Astrocyte of the cerebellum (primary cell): ENCODE data around the gene SRSF7.
"Not testable (repeated sequence)": the region's sequence is repeated elsewhere in the genome, so short reads cannot be mapped to it uniquely, and the experiment has no call there.

Experiments used
- DNase-seq: peaks from one replicate; pipeline ENCODE4 v3.0.0-alpha.2; 2011; ENCODE audit warnings: low read depth
- H3K4me3 ChIP-seq: 2 replicates; pipeline ENCODE4 v1.5.1; 2011; ENCODE audit warnings: mild to moderate bottlenecking, low read depth, low read length, moderate library complexity
- CTCF ChIP-seq: IDR thresholded peaks from 2 replicates; pipeline ENCODE4 v1.5.1; 2012; ENCODE audit warnings: low read length, low read depth, moderate library complexity, mild to moderate bottlenecking; ENCODE audit errors: missing control alignments
- in situ Hi-C: cut with HindIII; loops from 2 replicates; pipeline ENCODE4 v1.10.0; 2017; ENCODE audit warnings: low sequenced_read_pairs

Gene SRSF7

GRCh38 chr2:38750891-38751595, at the start of gene SRSF7:
Gene SRSF7, minus strand, starts transcription at chr2:38751361. Its CDS starts 105 bp downstream, at chr2:38751256.
- TF ChIP-seq CTCF: no peak

GRCh38 chr2:38797953-38798352, 46.8 kb upstream of the SRSF7 start:
- in situ Hi-C loops: no loop called here
- no peak for DNase-seq
- TF ChIP-seq CTCF: no peak
- no peak overlapping the region for H3K4me3 ChIP-seq

More at GRCh38 chr2:38750891-38751595, at the start of gene SRSF7:
- peak within 1 kb of the TSS; percentile 97 for H3K4me3 ChIP-seq
- in situ Hi-C loops: no loop called here
- peak; percentile 98 for DNase-seq

GRCh38 chr2:38797250-38797676, 46.1 kb upstream of the SRSF7 start:
- in situ Hi-C loops: no loop called here
- H3K4me3 ChIP-seq: no peak overlapping the region
- no peak for TF ChIP-seq CTCF
- DNase-seq: no peak

GRCh38 chr2:38795016-38795415, 43.9 kb upstream of the SRSF7 start:
- DNase-seq, H3K4me3 ChIP-seq, in situ Hi-C loops: not testable (repeated sequence)

GRCh38 chr2:38794235-38794946, 43.2 kb upstream of the SRSF7 start:
- H3K4me3 ChIP-seq: no peak overlapping the region
- no peak for DNase-seq
- no peak for TF ChIP-seq CTCF
- in situ Hi-C loops: no loop called here

- in situ Hi-C loops: no loop called here
- TF ChIP-seq CTCF: no peak
- H3K4me3 ChIP-seq: no peak overlapping the region
- no peak for DNase-seq
Measured at GRCh38 chr2:38793511-38793910, 42.4 kb upstream of the SRSF7 start.

GRCh38 chr2:38792751-38793150, 41.6 kb upstream of the SRSF7 start:
- no peak overlapping the region for H3K4me3 ChIP-seq
- no peak for TF ChIP-seq CTCF
- no peak for DNase-seq
- in situ Hi-C loops: no loop called here

GRCh38 chr2:38792321-38792720, 41.2 kb upstream of the SRSF7 start:
- DNase-seq, in situ Hi-C loops, H3K4me3 ChIP-seq: not testable (repeated sequence)
